ENCODE results near the gene DIDO1.

DIDO1 gene

DNA sequence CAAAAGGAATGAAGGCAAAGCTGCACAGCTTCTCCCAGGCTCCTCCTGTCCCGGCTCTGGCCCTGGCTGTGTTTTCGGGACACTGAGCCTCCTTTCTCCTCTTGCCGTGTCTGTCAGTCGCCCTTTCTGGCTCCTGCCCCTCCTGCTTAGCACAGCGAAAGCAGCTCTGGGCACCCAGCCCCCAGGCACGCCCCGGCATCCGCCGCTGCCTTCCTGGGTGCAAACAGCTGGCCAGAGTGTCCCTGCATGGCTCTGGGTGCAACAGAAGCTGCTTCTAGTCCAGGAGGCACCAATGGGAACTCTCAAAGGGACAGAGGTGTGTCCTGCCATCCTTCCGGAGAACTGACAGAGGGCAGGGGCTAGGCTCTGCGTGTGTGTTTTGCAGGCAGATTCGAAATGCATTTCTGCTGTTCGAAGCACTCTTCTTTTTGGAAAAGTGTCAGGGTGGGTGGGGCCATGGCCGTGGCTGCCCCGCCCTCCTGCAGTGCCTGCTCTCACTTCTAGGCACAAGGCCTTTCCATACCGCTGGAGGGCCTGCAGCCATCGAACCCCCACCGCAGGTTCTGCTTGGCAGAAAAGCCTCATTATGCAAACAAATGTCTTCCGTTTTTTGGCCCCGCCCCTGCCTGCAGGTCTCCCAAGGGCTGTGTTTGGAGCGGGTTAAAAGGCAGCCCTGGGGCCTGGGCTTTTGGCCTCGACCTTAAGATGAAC, 93.9 kb downstream of the DIDO1 start:
- H3K27me3 ChIP-seq (replicated peaks; ENCODE audit: control insufficient read depth, insufficient read depth, low read length) = no peaks in the 10 kb centered on the region
- no peak for TF ChIP-seq CTCF (IDR thresholded peaks at IDR 0.05; ENCODE audit: insufficient read depth, low read length, poor library complexity, severe bottlenecking)
- H3K36me3 ChIP-seq (ENCODE audit: control insufficient read depth, insufficient read depth, low read length) = no peaks in the 10 kb centered on the region
- no peak overlapping the region for H3K4me3 ChIP-seq (replicated peaks; ENCODE audit: low read depth, low read length)
- peak; percentile 48 for DNase-seq (ENCODE audit: extremely low read depth, insufficient read length)

- no peak for TF ChIP-seq CTCF (IDR thresholded peaks at IDR 0.05; ENCODE audit: insufficient read depth, low read length, poor library complexity, severe bottlenecking)
- DNase-seq (ENCODE audit: extremely low read depth, insufficient read length) = no peak
- Histone ChIP-seq H3K4me3 (replicated peaks; ENCODE audit: low read depth, low read length) (no peak overlapping the region), H3K27me3 (replicated peaks; ENCODE audit: control insufficient read depth, insufficient read depth, low read length) (no peaks in the 10 kb centered on the region), H3K36me3 (ENCODE audit: control insufficient read depth, insufficient read depth, low read length) (no peaks in the 10 kb centered on the region)
These were observed 94.5 kb downstream of the DIDO1 start for GRCh38 chr20:62831854-62832211.

DNA sequence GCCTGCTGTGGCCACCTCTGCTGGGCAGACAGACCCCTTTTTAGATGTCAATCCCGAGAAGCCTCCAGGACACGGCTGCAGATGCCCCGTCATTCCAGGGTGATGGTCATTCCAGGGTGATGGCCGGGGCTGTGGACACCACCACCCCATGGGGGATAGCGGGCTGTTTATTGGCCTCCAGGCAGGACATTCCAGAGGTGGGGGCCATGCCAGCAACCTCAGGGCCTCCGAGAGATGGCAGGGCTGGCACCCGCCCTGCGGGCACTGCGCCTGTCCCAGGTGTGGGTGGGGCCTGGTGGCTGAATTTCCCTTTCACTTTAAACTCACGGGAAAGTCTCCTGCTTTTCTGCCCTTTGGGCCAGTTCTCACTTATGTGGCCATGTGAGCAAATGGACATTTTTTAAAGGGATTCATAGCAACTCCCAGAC, 94.9 kb downstream of the DIDO1 start:
- DNase-seq (ENCODE audit: extremely low read depth, insufficient read length) = no peak
- no peak for TF ChIP-seq CTCF (IDR thresholded peaks at IDR 0.05; ENCODE audit: insufficient read depth, low read length, poor library complexity, severe bottlenecking)
- H3K36me3 ChIP-seq (ENCODE audit: control insufficient read depth, insufficient read depth, low read length) = no peaks in the 10 kb centered on the region
- no peak overlapping the region for H3K4me3 ChIP-seq (replicated peaks; ENCODE audit: low read depth, low read length)
- no peaks in the 10 kb centered on the region for H3K27me3 ChIP-seq (replicated peaks; ENCODE audit: control insufficient read depth, insufficient read depth, low read length)

DNA sequence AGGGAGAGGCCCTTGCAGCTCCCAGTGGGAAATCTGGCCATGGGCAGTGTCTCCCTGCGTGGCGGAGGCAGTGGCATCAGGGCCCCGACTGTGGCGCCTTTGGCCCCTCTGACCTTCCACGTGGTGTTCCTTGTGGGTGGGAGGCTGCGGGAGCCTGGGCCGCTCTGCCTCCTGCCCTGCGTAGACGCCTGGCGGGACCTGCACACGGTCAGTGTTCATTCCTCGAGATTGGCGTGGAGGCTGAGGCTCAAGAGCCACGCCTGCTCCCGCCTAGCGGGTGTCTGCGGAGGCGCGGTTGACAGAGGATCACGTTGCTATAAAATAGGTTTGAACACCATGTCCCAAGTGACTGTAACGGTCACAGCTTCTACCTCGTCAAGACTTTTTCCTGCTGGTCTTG, 95.5 kb downstream of the DIDO1 start:
- no peaks in the 10 kb centered on the region for H3K36me3 ChIP-seq (ENCODE audit: control insufficient read depth, insufficient read depth, low read length)
- no peak for TF ChIP-seq CTCF (IDR thresholded peaks at IDR 0.05; ENCODE audit: insufficient read depth, low read length, poor library complexity, severe bottlenecking)

GRCh38 chr20:62830251-62830650, 96.1 kb downstream of the DIDO1 start:
- no peak for DNase-seq (ENCODE audit: extremely low read depth, insufficient read length)
- Histone ChIP-seq H3K36me3 (ENCODE audit: control insufficient read depth, insufficient read depth, low read length) (no peaks in the 10 kb centered on the region), H3K27me3 (replicated peaks; ENCODE audit: control insufficient read depth, insufficient read depth, low read length) (no peaks in the 10 kb centered on the region; the same call in 1 of the 2 replicates), H3K4me3 (replicated peaks; ENCODE audit: low read depth, low read length) (no peak overlapping the region)
- TF ChIP-seq CTCF (IDR thresholded peaks at IDR 0.05; ENCODE audit: insufficient read depth, low read length, poor library complexity, severe bottlenecking) = no peak

More for the DNA sequence above, 95.5 kb downstream of the DIDO1 start:
- no peak overlapping the region for H3K4me3 ChIP-seq (replicated peaks; ENCODE audit: low read depth, low read length)
- DNase-seq (ENCODE audit: extremely low read depth, insufficient read length) = no peak
- no peaks in the 10 kb centered on the region; the same call in 1 of the 2 replicates for H3K27me3 ChIP-seq (replicated peaks; ENCODE audit: control insufficient read depth, insufficient read depth, low read length)

All from GM06990 (cell line).